Spleen (tissue), 11 donors: Measurements from ENCODE around the gene TANC1. TPM values are rescaled to one million over a fixed set of nuclear protein-coding genes. Genes with fewer than 3 reads are reported as not detected.

Source experiments
- DNase-seq: peaks from one replicate; pipeline ENCODE4 v3.0.0-alpha.2; 2020
- H3K27ac ChIP-seq, 8 donors: fragments of 200-600 bp; sonication (generic) in 7 of 8; 1 replicate in 4 of 8; 2 replicates in 4 of 8; pipeline versions ENCODE4 v1.5.0 to v1.8.0; 2016 to 2021; ENCODE audit warnings: inconsistent platforms in 4 of 8, mild to moderate bottlenecking in 4 of 8, moderate library complexity in 1 of 8
- H3K27me3 ChIP-seq, 7 donors: fragments of 200-600 bp; sonication (generic) in 6 of 7; replicated peaks in 1 of 7; 1 replicate in 4 of 7; 2 replicates in 3 of 7; pipeline versions ENCODE4 v1.5.0 to v1.8.0; 2016 to 2021; ENCODE audit warnings: inconsistent platforms in 3 of 7, mild to moderate bottlenecking in 1 of 7
- H3K36me3 ChIP-seq, 6 donors: fragments of 200-600 bp; sonication (generic) in 5 of 6; 1 replicate in 4 of 6; 2 replicates in 2 of 6; pipeline versions ENCODE4 v1.5.0 to v1.8.0; 2016 to 2021; ENCODE audit warnings: inconsistent platforms in 2 of 6
- H3K4me1 ChIP-seq, 6 donors: fragments of 200-600 bp; sonication (generic) in 5 of 6; 1 replicate in 3 of 6; 2 replicates in 3 of 6; pipeline versions ENCODE4 v1.5.0 to v1.8.0; 2016 to 2021; ENCODE audit warnings: inconsistent platforms in 3 of 6
- H3K4me3 ChIP-seq, 8 donors: fragments of 200-600 bp; sonication (generic) in 7 of 8; 1 replicate in 4 of 8; 2 replicates in 4 of 8; pipeline versions ENCODE4 v1.5.0 to v1.8.0; 2016 to 2021; ENCODE audit warnings: inconsistent platforms in 4 of 8, mild to moderate bottlenecking in 4 of 8, moderate library complexity in 2 of 8
- H3K9me3 ChIP-seq, 8 donors: fragments of 200-600 bp; sonication (generic) in 7 of 8; 1 replicate in 4 of 8; 2 replicates in 4 of 8; pipeline versions ENCODE4 v1.5.0 to v1.8.0; 2016 to 2021; ENCODE audit warnings: inconsistent platforms in 4 of 8
- POLR2A ChIP-seq, 3 donors: fragments of 450-650 bp; IDR thresholded peaks; one replicate each; pipeline ENCODE4 v1.5.1; 2017; ENCODE audit warnings: antibody characterized with exemption in 3 of 3, mild to moderate bottlenecking in 1 of 3
- POLR2AphosphoS5 ChIP-seq, 3 donors: sonication (generic); formaldehyde crosslinking; IDR thresholded peaks; one replicate each; pipeline ENCODE4 v1.5.1; 2017; ENCODE audit warnings: antibody characterized with exemption in 3 of 3
- WGBS, 5 donors: extraction: QIAGEN DNeasy Blood & Tissue Kit in 3 of 5; methylation state at CpG; one replicate each; pipeline versions ENCODE4 v1.1.5 to v1.1.7; 2013 to 2018; 5-methylcytosine and 5-hydroxymethylcytosine counted together
- intact Hi-C: fragments of 100-400 bp; cut with DNase I; formaldehyde crosslinking; loops from one replicate; pipeline ENCODE4 v1.15.0; 2023; ENCODE audit warnings: low total_unique reads
- polyA plus RNA-seq, 3 donors: library from polyadenylated mRNA; stranded (reverse); fragments of 200-250 nt; gene quantifications; one replicate each; pipeline ENCODE4 v1.2.1, GENCODE V29; 2013
- total RNA-seq, 7 donors: library from RNA; depleted of rRNA in 3 of 7; stranded (reverse); fragments of >200 nt in 3 of 7; fragmentation: NEBNext Ultra II Directional in 4 of 7; extraction: Animal tissue kit (Norgen Biotek cat#: 25700) in 4 of 7; gene quantifications; one replicate each; pipeline versions ENCODE4 v1.1.0 to v1.2.1, GENCODE V29; 2016 to 2021
- TF ChIP-seq, protein P1 (sequence below), 11 experiments: fragments of 200-600 bp in 7 of 11; fragments of 450-650 bp in 4 of 11; sonication (generic) in 4 of 11; IDR thresholded peaks in 8 of 11; conservative IDR thresholded peaks in 3 of 11; 1 replicate in 7 of 11; 2 replicates in 4 of 11; pipeline versions ENCODE4 v1.4.0 to v1.8.0; 2016 to 2021; ENCODE audit warnings: antibody characterized with exemption in 11 of 11, inconsistent platforms in 4 of 11, mild to moderate bottlenecking in 1 of 11
- donor health status: healthy with polysubstance abuse.
- donor health status: DM: no; HTN: no; CAD: no; lungs with moderate emphysema.
- donor health status: DM: no; HTN: no; CAD: no.
- donor health status: Bipolar disorder and iron deficiency.
- donor health status: healthy.
- donor health status: DM: no; HTN: no; CAD: no.
- donor health status: DM: yes; HTN: yes; CAD: no.

TANC1 gene
- total and polyA plus RNA-seq, 10 donors = 3.1 to 28.2 (median 21.7) TPM

DNA sequence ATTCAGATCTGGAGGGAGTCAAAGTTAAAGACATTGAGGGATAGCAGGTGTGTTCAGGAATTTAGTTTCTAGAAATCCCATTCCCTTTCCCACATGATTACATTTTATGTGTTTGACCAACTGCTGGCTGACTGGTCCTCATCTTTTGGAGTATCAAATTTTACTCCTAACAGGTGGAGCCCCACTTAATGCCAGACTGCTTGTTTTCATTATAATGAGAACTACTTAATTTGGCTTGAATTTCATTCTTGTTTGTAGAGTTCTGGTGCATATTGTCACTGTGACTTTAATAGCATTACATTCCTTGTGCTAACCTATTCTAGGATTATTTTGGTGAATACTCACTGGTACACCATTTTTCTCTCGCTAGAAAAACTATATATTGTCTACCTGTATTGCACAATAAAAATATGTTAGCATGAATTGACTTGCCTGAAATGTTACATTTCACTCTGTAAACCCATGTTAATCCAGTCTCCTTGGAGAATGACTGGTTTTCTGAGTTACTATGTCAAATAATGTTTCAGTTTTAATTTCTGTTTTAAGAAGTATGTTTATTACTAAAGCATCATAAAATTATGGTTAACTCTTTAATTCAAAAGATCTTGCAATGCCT lies 98.2 kb downstream of the TANC1 start:
- no peak overlapping the region for H3K4me3 ChIP-seq
- peaks cover 0 to 3% (median 0%) of the 10 kb centered on the region in 6 donors for H3K4me1 ChIP-seq
- H3K36me3 ChIP-seq = no peaks in the 10 kb centered on the region
- DNase-seq = no peak
- intact Hi-C loops = no loop called here
- H3K9me3 ChIP-seq = no peaks in the 10 kb centered on the region
- H3K27ac ChIP-seq = no peak overlapping the region
- 82 to 98% (median 91%) methylated on average over 1 of the region's 1 CpG for WGBS, 5 donors
- H3K27me3 ChIP-seq = no peaks in the 10 kb centered on the region
- TF ChIP-seq, protein P1, sequence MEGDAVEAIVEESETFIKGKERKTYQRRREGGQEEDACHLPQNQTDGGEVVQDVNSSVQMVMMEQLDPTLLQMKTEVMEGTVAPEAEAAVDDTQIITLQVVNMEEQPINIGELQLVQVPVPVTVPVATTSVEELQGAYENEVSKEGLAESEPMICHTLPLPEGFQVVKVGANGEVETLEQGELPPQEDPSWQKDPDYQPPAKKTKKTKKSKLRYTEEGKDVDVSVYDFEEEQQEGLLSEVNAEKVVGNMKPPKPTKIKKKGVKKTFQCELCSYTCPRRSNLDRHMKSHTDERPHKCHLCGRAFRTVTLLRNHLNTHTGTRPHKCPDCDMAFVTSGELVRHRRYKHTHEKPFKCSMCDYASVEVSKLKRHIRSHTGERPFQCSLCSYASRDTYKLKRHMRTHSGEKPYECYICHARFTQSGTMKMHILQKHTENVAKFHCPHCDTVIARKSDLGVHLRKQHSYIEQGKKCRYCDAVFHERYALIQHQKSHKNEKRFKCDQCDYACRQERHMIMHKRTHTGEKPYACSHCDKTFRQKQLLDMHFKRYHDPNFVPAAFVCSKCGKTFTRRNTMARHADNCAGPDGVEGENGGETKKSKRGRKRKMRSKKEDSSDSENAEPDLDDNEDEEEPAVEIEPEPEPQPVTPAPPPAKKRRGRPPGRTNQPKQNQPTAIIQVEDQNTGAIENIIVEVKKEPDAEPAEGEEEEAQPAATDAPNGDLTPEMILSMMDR (IDR thresholded peaks at IDR 0.05 in 8 of 11, conservative IDR thresholded peaks at IDR 0.05 in 3 of 11) = no peak
- TF ChIP-seq POLR2A (IDR thresholded peaks at IDR 0.05) = no peak
- TF ChIP-seq POLR2AphosphoS5 (IDR thresholded peaks at IDR 0.05) = no peak

DNA sequence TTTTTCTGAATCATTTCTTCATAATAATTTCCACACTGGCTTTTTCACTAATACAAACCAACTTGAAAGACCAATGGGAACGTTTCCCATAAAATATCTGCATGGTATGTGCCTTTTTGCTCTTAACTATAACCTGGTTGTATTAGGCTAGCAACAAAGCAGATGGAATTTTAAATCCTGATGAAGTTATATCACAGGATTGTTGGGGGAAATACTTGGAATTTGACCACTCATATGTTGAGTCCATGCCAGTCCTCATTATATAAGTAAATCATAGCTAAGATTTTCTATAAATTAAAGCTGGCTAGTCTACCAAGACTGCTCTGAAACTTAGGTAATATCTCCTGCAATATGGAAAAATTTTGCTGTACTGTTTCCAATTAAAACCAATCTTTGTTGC lies 99.5 kb downstream of the TANC1 start:
- no peaks in the 10 kb centered on the region for H3K27me3 ChIP-seq
- intact Hi-C loops = no loop called here
- no peaks in the 10 kb centered on the region for H3K9me3 ChIP-seq
- peaks cover 0 to 5% (median 0%) of the 10 kb centered on the region in 6 donors for H3K4me1 ChIP-seq
- H3K36me3 ChIP-seq = no peaks in the 10 kb centered on the region
- no peak overlapping the region for H3K4me3 ChIP-seq
- DNase-seq = no peak
- TF ChIP-seq, protein P1 (IDR thresholded peaks at IDR 0.05 in 8 of 11, conservative IDR thresholded peaks at IDR 0.05 in 3 of 11) = no peak
- TF ChIP-seq POLR2AphosphoS5 (IDR thresholded peaks at IDR 0.05) = no peak
- H3K27ac ChIP-seq = no peak overlapping the region
- WGBS, 5 donors = 69 to 89% (median 81%) methylated on average over 1 of the region's 1 CpG

- no peak overlapping the region for H3K27ac ChIP-seq
- no peaks in the 10 kb centered on the region for H3K9me3 ChIP-seq
- no peak overlapping the region for H3K4me3 ChIP-seq
- no peak for TF ChIP-seq POLR2AphosphoS5 (IDR thresholded peaks at IDR 0.05)
- TF ChIP-seq POLR2A (IDR thresholded peaks at IDR 0.05) = no peak
- TF ChIP-seq, protein P1 (IDR thresholded peaks at IDR 0.05 in 8 of 11, conservative IDR thresholded peaks at IDR 0.05 in 3 of 11) = no peak
- 63 to 79% (median 72%) methylated on average over 2 of the region's 2 CpGs for WGBS, 5 donors
- H3K27me3 ChIP-seq = no peaks in the 10 kb centered on the region
- intact Hi-C loops = no loop called here
- H3K4me1 ChIP-seq = peaks cover 0 to 10% (median 0%) of the 10 kb centered on the region in 6 donors
- H3K36me3 ChIP-seq = no peaks in the 10 kb centered on the region
- DNase-seq = no peak
Measured at GRCh38 chr2:159069229-159069628, 100.8 kb downstream of the TANC1 start.

- Histone ChIP-seq H3K4me1 (peaks cover 0 to 10% (median 0%) of the 10 kb centered on the region in 6 donors), H3K36me3 (no peaks in the 10 kb centered on the region), H3K9me3 (no peaks in the 10 kb centered on the region), H3K27me3 (no peaks in the 10 kb centered on the region), H3K4me3 (no peak overlapping the region), H3K27ac (no peak overlapping the region)
- TF ChIP-seq POLR2AphosphoS5 (IDR thresholded peaks at IDR 0.05) (no peak), POLR2A (IDR thresholded peaks at IDR 0.05) (no peak)
- TF ChIP-seq, protein P1 (IDR thresholded peaks at IDR 0.05 in 8 of 11, conservative IDR thresholded peaks at IDR 0.05 in 3 of 11) = no peak
- DNase-seq = no peak
- intact Hi-C loops = no loop called here
- WGBS, 5 donors = 47 to 75% (median 50%) methylated on average over 2 of the region's 2 CpGs
Measured at GRCh38 chr2:159070235-159070634, 101.8 kb downstream of the TANC1 start.
